K562 (cell line): ENCODE measurements around the gene JPT1. TPM values are rescaled to one million over a fixed set of nuclear protein-coding genes. Genes with fewer than 3 reads are reported as not detected.
A peak's percentile ranks its signal among the peaks of the same experiment; 100 is the strongest.

Source experiments
- DPF2 ChIP-seq: fragments of 450-650 bp; IDR thresholded peaks from 2 replicates; pipeline ENCODE4 v1.6.1; 2016
- ESRRA ChIP-seq: fragments of 450-650 bp; IDR thresholded peaks from 2 replicates; pipeline ENCODE4 v1.6.1; 2014; ENCODE audit warnings: low read depth, mild to moderate bottlenecking, moderate library complexity, borderline replicate concordance
- FIP1L1 ChIP-seq: fragments of 200-400 bp; formaldehyde crosslinking; IDR thresholded peaks from 2 replicates; pipeline ENCODE4 v1.6.1; 2018; ENCODE audit warnings: mild to moderate bottlenecking, low read depth, low read length; ENCODE audit not compliant: poor library complexity, severe bottlenecking
- FOXP1 ChIP-seq: sonication (generic); formaldehyde crosslinking; IDR thresholded peaks from 2 replicates; pipeline ENCODE4 v1.8.0; 2022; ENCODE audit warnings: mild to moderate bottlenecking, missing genetic modification reagents
- KAT2B ChIP-seq: IDR thresholded peaks from one replicate; pipeline ENCODE4 v1.6.1; 2012; ENCODE audit warnings: low read depth, mild to moderate bottlenecking, control low read depth, inconsistent platforms, low read length, moderate library complexity
- KDM4B ChIP-seq, 2 experiments: fragments of 450-650 bp in 1 of 2; sonication (generic) in 1 of 2; IDR thresholded peaks; 2 replicates each; pipeline ENCODE4 v1.6.1; 2016 to 2017; ENCODE audit warnings: borderline replicate concordance in 2 of 2, antibody characterized with exemption in 1 of 2, low read depth in 1 of 2, mild to moderate bottlenecking in 1 of 2
- MYNN ChIP-seq, 2 experiments: sonication (generic); formaldehyde crosslinking in 1 of 2; IDR thresholded peaks; 2 replicates each; pipeline versions ENCODE4 v1.5.0 to v1.6.1; 2016 to 2020; ENCODE audit warnings: antibody characterized with exemption in 1 of 2, missing genetic modification reagents in 1 of 2
- NR2C1 ChIP-seq, 2 experiments: fragments of 450-650 bp; IDR thresholded peaks; 2 replicates each; pipeline ENCODE4 v1.6.1; 2017; ENCODE audit warnings: mild to moderate bottlenecking in 2 of 2, antibody characterized with exemption in 1 of 2, inconsistent platforms in 1 of 2, missing compliant biosample characterization in 1 of 2, missing genetic modification characterization in 1 of 2
- NR2C2 ChIP-seq, 2 experiments: fragments of 200-800 bp in 1 of 2; sonication (Bioruptor generic) in 1 of 2; sonication (generic) in 1 of 2; formaldehyde crosslinking in 1 of 2; IDR thresholded peaks; 2 replicates each; pipeline versions ENCODE4 v1.6.1 to v1.8.0; 2016 to 2022; ENCODE audit warnings: mild to moderate bottlenecking in 1 of 2, missing compliant biosample characterization in 1 of 2, missing genetic modification characterization in 1 of 2, missing genetic modification reagents in 1 of 2
- PCBP2 ChIP-seq: fragments of 200-400 bp; formaldehyde crosslinking; IDR thresholded peaks from 2 replicates; pipeline ENCODE4 v1.6.1; 2018; ENCODE audit warnings: low read length, low read depth, mild to moderate bottlenecking, moderate library complexity; ENCODE audit not compliant: poor library complexity, severe bottlenecking
- PHF8 ChIP-seq: fragments of 200-600 bp; sonication (generic); IDR thresholded peaks from 2 replicates; pipeline ENCODE4 v1.6.1; 2012; ENCODE audit warnings: mixed run types, mild to moderate bottlenecking, inconsistent platforms, low read length, moderate library complexity, borderline replicate concordance
- SIN3A ChIP-seq, 2 experiments: fragments of 150-350 bp in 1 of 2; IDR thresholded peaks; 2 replicates each; pipeline ENCODE4 v1.6.1; 2011 to 2016; ENCODE audit warnings: borderline replicate concordance in 2 of 2, low read depth in 2 of 2, low read length in 2 of 2, mild to moderate bottlenecking in 2 of 2, moderate library complexity in 2 of 2; ENCODE audit not compliant: control insufficient read depth in 1 of 2
- ZNF830 ChIP-seq: fragments of 250-450 bp; sonication (Bioruptor Pico); IDR thresholded peaks from 2 replicates; pipeline ENCODE4 v1.5.0; 2021; ENCODE audit warnings: mild to moderate bottlenecking
- polyA plus RNA-seq, 8 experiments: library from polyadenylated mRNA; depleted of rRNA in 4 of 8; stranded (reverse) in 5 of 8; unstranded in 3 of 8; fragments of >200 nt; fragmentation: Nextera tagmentation in 2 of 8; fragmentation: Illumina TruSeq in 1 of 8; extraction: Ambion mirVana in 2 of 8; extraction: Trizol in 1 of 8; gene quantifications; 2 replicates each; pipeline versions ENCODE4 v1.2.1 to v1.2.3, GENCODE V29; 2011 to 2014; ENCODE audit warnings: inconsistent platforms in 1 of 8, missing spikeins in 1 of 8
- total RNA-seq, 7 experiments: library from RNA; depleted of rRNA in 6 of 7; stranded (reverse); fragments of >200 nt in 6 of 7; fragmentation: Illumina TruSeq in 2 of 7; extraction: Trizol in 2 of 7; gene quantifications; 2 replicates each; pipeline versions ENCODE4 v1.2.1 to v1.2.3, GENCODE V29; 2011 to 2021; ENCODE audit warnings: low replicate concordance in 1 of 7
- TF ChIP-seq, protein P1 (sequence below): fragments of 450-650 bp; IDR thresholded peaks from 2 replicates; pipeline ENCODE4 v1.6.1; 2016; ENCODE audit warnings: low read depth
- TF ChIP-seq, protein P2 (sequence below): fragments of 250-450 bp; sonication (Bioruptor Pico); IDR thresholded peaks from 2 replicates; pipeline ENCODE4 v1.5.0; 2021; ENCODE audit warnings: mild to moderate bottlenecking, borderline replicate concordance

Gene JPT1
- total and polyA plus RNA-seq, 9 of the 15 experiments (the other 6 are each of a cell fraction or from before 2014, with no cell fraction given): 56.7 to 292 (median 144) TPM

DNA sequence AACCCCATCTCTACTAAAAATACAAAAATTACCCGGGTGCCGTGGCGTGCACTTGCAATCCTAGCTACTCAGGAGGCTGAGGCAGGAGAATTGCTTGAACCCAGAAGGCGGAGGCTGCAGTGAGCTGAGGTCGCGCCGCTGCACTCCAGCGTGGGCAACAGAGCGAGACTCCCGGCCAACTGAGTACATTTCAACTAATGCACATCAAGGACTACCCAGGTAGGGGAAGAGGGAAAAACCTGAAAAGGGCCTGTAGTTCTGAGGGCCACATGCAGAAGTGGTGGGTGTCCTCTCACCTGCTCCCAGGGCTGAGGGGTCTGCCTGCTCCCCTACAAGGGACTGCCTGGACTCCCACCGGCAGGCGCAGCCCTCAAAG is 67.1 kb downstream of the JPT1 start (continued):
- TF ChIP-seq KDM4B (IDR thresholded peaks at IDR 0.05; ENCODE audit: borderline replicate concordance in 2 of 2, low read depth in 1 of 2) (no peak), NR2C1 (IDR thresholded peaks at IDR 0.05) (no peak), NR2C1 (tag; IDR thresholded peaks at IDR 0.05) (no peak), ESRRA (no peak), MYNN (IDR thresholded peaks at IDR 0.05) (no peak), MYNN (CRISPR knock-in tag; IDR thresholded peaks at IDR 0.05) (no peak), FIP1L1 (no peak), KAT2B (no peak), NR2C2 (CRISPR knock-in tag; IDR thresholded peaks at IDR 0.05) (no peak), NR2C2 (tag; IDR thresholded peaks at IDR 0.05) (0 out of 2 replicates have a peak, but pooled peaks have one; percentile 53), ZNF830 (CRISPR knock-in tag) (no peak), SIN3A (IDR thresholded peaks at IDR 0.05; ENCODE audit: borderline replicate concordance in 2 of 2, control insufficient read depth in 1 of 2, low read depth in 2 of 2, low read length in 2 of 2) (no peak), FOXP1 (CRISPR knock-in tag) (no peak), PHF8 (no peak), PCBP2 (no peak), DPF2 (no peak; the same call in 1 of the 2 replicates)
- TF ChIP-seq, protein P1, sequence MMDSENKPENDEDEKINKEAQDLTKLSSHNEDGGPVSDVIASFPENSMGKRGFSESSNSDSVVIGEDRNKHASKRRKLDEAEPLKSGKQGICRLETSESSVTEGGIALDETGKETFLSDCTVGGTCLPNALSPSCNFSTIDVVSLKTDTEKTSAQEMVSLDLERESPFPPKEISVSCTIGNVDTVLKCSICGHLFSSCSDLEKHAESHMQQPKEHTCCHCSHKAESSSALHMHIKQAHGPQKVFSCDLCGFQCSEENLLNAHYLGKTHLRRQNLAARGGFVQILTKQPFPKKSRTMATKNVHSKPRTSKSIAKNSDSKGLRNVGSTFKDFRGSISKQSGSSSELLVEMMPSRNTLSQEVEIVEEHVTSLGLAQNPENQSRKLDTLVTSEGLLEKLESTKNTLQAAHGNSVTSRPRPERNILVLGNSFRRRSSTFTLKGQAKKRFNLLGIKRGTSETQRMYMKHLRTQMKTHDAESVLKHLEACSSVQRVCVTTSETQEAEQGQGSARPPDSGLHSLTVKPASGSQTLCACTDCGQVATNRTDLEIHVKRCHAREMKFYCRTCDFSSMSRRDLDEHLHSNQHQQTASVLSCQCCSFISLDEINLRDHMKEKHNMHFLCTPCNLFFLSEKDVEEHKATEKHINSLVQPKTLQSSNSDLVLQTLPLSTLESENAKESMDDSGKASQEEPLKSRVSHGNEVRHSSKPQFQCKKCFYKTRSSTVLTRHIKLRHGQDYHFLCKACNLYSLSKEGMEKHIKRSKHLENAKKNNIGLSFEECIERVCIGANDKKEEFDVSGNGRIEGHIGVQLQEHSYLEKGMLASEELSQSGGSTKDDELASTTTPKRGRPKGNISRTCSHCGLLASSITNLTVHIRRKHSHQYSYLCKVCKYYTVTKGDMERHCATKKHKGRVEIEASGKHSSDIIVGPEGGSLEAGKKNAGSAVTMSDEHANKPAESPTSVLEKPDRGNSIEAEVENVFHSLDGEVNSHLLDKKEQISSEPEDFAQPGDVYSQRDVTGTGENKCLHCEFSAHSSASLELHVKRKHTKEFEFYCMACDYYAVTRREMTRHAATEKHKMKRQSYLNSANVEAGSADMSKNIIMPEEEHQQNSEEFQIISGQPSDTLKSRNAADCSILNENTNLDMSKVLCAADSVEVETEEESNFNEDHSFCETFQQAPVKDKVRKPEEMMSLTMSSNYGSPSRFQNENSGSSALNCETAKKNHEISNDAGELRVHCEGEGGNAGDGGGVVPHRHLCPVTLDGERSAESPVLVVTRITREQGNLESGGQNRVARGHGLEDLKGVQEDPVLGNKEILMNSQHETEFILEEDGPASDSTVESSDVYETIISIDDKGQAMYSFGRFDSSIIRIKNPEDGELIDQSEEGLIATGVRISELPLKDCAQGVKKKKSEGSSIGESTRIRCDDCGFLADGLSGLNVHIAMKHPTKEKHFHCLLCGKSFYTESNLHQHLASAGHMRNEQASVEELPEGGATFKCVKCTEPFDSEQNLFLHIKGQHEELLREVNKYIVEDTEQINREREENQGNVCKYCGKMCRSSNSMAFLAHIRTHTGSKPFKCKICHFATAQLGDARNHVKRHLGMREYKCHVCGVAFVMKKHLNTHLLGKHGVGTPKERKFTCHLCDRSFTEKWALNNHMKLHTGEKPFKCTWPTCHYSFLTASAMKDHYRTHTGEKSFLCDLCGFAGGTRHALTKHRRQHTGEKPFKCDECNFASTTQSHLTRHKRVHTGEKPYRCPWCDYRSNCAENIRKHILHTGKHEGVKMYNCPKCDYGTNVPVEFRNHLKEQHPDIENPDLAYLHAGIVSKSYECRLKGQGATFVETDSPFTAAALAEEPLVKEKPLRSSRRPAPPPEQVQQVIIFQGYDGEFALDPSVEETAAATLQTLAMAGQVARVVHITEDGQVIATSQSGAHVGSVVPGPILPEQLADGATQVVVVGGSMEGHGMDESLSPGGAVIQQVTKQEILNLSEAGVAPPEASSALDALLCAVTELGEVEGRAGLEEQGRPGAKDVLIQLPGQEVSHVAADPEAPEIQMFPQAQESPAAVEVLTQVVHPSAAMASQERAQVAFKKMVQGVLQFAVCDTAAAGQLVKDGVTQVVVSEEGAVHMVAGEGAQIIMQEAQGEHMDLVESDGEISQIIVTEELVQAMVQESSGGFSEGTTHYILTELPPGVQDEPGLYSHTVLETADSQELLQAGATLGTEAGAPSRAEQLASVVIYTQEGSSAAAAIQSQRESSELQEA: no peak
- TF ChIP-seq, protein P2, sequence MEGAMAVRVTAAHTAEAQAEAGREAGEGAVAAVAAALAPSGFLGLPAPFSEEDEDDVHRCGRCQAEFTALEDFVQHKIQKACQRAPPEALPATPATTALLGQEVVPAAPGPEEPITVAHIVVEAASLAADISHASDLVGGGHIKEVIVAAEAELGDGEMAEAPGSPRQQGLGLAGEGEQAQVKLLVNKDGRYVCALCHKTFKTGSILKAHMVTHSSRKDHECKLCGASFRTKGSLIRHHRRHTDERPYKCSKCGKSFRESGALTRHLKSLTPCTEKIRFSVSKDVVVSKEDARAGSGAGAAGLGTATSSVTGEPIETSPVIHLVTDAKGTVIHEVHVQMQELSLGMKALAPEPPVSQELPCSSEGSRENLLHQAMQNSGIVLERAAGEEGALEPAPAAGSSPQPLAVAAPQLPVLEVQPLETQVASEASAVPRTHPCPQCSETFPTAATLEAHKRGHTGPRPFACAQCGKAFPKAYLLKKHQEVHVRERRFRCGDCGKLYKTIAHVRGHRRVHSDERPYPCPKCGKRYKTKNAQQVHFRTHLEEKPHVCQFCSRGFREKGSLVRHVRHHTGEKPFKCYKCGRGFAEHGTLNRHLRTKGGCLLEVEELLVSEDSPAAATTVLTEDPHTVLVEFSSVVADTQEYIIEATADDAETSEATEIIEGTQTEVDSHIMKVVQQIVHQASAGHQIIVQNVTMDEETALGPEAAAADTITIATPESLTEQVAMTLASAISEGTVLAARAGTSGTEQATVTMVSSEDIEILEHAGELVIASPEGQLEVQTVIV (CRISPR knock-in tag): no peak
